ENCODE measurements around the gene PCIF1. TPM values are rescaled to one million over a fixed set of nuclear protein-coding genes. Genes with fewer than 3 reads are reported as not detected.

Gene PCIF1
- total and polyA plus RNA-seq, 2 donors (not counting 3 experiments of a cell fraction or from before 2014, with no cell fraction given): 26.4 to 27.2 TPM

DNA sequence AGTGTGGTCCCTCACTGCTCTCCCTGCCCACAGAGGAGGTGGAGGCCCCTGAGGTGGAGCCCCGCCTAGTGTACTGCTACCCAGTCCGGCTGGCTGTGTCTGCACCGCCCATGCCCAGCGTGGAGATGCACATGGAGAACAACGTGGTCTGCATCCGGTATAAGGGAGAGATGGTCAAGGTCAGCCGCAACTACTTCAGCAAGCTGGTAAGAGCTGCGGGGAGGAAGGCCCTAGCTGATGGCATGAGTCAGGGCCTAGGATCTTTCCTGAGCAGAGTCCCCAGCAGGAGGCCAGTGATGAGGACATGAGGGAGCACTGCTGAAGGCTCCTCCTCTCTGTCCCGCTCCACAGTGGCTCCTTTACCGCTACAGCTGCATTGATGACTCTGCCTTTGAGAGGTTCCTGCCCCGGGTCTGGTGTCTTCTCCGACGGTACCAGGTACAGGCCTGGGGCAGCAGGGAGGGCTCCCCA, 11.2 kb downstream of the PCIF1 start:
- intact Hi-C loops (cut with micrococcal nuclease): no loop called here

More for the DNA sequence above, 11.2 kb downstream of the PCIF1 start:
- H3K79me2 ChIP-seq (ENCODE audit: control insufficient read depth, insufficient read depth, low read length): no peaks in the 10 kb centered on the region
- H3K27me3 ChIP-seq (ENCODE audit: control insufficient read depth in 2 of 2, insufficient read depth in 2 of 2, low read length in 2 of 2): no peaks in the 10 kb centered on the region
- peaks cover 10 to 75% of the 10 kb centered on the region in 2 experiments for H3K36me3 ChIP-seq (ENCODE audit: control insufficient read depth in 2 of 2, extremely low read depth in 1 of 2, insufficient read depth in 2 of 2, low read length in 2 of 2)
- no peaks in the 10 kb centered on the region for H3K9me3 ChIP-seq (replicated peaks; ENCODE audit: control insufficient read depth, insufficient read depth, low read length)
- POLR2A ChIA-PET: no interaction called here
- dilution Hi-C loops (cut with MboI; ENCODE audit: extremely low pct_ligation_motif_present, low sequenced_read_pairs): no loop called here
- H3K9me1 ChIP-seq (replicated peaks; ENCODE audit: control insufficient read depth, extremely low read depth, insufficient read depth, low read length): no peaks in the 10 kb centered on the region
- no peaks in the 10 kb centered on the region for H3K4me1 ChIP-seq (ENCODE audit: control insufficient read depth, extremely low read depth, insufficient read depth, low read length)
- H3K4me2 ChIP-seq (ENCODE audit: insufficient read depth, low read length): no peak overlapping the region
- H3K27ac ChIP-seq (ENCODE audit: insufficient read depth, low read depth, low read length): no peak overlapping the region
- H3K4me3 ChIP-seq (replicated peaks in 1 of 3; ENCODE audit: insufficient read depth in 1 of 3, low read depth in 1 of 3, low read length in 3 of 3): no peak overlapping the region
- FAIRE-seq (no peak), DNase-seq (ENCODE audit: low read depth, low spot score) (no peak)
- BruUV-seq (replicated peaks): no TSS peak
- H2AFZ ChIP-seq (ENCODE audit: low read depth, low read length): no peak overlapping the region
- TF ChIP-seq GATA2 (IDR thresholded peaks at IDR 0.05; ENCODE audit: insufficient read depth, insufficient read length, low read depth, low read length): no peak
- no peak for TF ChIP-seq MYC (IDR thresholded peaks at IDR 0.05; ENCODE audit: low read depth, low read length)
- no peak for TF ChIP-seq FOS (IDR thresholded peaks at IDR 0.05; ENCODE audit: borderline replicate concordance, insufficient read depth, low read length)
- TF ChIP-seq, protein P1, sequence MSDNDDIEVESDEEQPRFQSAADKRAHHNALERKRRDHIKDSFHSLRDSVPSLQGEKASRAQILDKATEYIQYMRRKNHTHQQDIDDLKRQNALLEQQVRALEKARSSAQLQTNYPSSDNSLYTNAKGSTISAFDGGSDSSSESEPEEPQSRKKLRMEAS (IDR thresholded peaks at IDR 0.05; ENCODE audit: insufficient read depth, insufficient read length): no peak
- TF ChIP-seq, protein P2, sequence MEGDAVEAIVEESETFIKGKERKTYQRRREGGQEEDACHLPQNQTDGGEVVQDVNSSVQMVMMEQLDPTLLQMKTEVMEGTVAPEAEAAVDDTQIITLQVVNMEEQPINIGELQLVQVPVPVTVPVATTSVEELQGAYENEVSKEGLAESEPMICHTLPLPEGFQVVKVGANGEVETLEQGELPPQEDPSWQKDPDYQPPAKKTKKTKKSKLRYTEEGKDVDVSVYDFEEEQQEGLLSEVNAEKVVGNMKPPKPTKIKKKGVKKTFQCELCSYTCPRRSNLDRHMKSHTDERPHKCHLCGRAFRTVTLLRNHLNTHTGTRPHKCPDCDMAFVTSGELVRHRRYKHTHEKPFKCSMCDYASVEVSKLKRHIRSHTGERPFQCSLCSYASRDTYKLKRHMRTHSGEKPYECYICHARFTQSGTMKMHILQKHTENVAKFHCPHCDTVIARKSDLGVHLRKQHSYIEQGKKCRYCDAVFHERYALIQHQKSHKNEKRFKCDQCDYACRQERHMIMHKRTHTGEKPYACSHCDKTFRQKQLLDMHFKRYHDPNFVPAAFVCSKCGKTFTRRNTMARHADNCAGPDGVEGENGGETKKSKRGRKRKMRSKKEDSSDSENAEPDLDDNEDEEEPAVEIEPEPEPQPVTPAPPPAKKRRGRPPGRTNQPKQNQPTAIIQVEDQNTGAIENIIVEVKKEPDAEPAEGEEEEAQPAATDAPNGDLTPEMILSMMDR (IDR thresholded peaks at IDR 0.05; ENCODE audit: extremely low read depth in 1 of 2, insufficient read depth in 1 of 2, low read depth in 1 of 2, low read length in 2 of 2): no peak
- TF ChIP-seq POLR2A (IDR thresholded peaks at IDR 0.05; ENCODE audit: low read depth, low read length): no peak
- no peak for TF ChIP-seq EZH2 (IDR thresholded peaks at IDR 0.05; ENCODE audit: borderline replicate concordance, low read depth, low read length, severe bottlenecking)
- TF ChIP-seq JUN (IDR thresholded peaks at IDR 0.05; ENCODE audit: borderline replicate concordance, insufficient read depth, insufficient read length, low read depth): no peak
- no peak for TF ChIP-seq POLR2AphosphoS5 (IDR thresholded peaks at IDR 0.05; ENCODE audit: insufficient read depth, low read depth, low read length)
- H3K9ac ChIP-seq (replicated peaks; ENCODE audit: extremely low read depth, insufficient read depth, low read length): no peak overlapping the region
- CTCF ChIA-PET: interaction anchor here (1.2 kb wide), 1 partner anchor 9 kb away, joined by 3 read pairs; no protein-coding TSS in a partner anchor
- H4K20me1 ChIP-seq (replicated peaks; ENCODE audit: control insufficient read depth, extremely low read depth, insufficient read depth, low read length): no peaks in the 10 kb centered on the region
